HG03175 (cell line): ENCODE results near the gene WDR93.
"Not testable (repeated sequence)": the region's sequence is repeated elsewhere in the genome, so short reads cannot be mapped to it uniquely, and the experiment has no call there.

Experiments
- ATAC-seq: cut with Tn5 transposase; IDR thresholded peaks from one replicate; pipeline ENCODE4 v1.9.1; 2021; ENCODE audit warnings: mild to moderate bottlenecking, moderate library complexity; ENCODE audit not compliant: unreplicated experiment

Gene WDR93

DNA sequence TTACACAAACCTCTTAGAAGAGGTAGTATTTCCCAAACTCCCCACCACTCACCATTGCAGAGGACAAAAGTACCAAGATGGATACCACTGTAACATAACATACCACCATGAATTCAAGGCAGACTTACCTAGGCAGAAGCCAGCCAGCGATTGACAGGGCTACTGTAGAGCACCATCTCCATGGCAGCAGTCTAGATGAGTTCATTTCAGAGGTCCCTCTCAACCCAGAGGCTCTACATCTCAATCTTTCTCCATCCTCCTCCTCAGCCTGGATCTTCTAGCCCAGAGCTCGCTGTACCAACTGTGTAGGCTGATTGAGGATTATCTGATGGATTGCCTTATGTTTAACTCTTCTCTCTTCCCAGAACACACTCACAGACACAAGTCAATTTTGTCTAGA, 9.5 kb upstream of the WDR93 start:
- ATAC-seq, result no peak

DNA sequence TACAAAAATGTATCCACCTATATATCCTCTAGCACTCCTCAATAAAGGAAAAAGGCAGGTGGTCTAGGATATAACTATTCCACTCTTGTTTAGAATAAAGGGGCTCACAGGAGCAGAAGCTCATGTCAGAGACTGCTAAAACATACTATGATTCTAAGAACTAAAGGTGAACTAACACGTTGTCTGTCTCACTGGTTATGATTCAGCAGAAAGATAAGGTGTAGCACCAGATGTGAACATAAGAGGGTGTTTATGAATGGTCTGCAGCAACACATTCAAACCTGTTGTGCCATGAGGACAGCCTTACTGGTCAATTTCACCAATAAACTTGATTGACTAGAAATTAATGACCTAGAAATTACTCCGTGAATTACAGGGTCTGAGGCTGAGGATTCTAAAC, 4.6 kb upstream of the WDR93 start:
- ATAC-seq, result no peak

DNA sequence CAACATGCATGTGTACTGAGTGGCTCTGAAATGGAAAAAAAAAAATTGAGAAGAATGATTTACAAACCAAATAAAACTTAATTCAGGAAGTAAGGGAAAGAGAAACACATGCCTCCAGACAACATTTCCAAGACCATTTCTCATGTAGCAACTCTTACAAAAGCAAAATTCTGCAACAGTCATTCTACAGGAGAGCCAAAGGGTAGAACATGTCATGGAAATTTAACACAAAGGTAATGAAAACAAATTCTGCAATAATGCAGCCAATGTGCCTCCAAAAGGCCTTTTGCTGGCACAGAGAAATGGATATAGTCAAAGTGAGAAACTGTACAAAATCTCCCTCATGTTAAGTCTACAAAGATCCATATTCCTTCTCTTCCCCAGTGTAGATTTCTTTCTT, 4.1 kb upstream of the WDR93 start:
- ATAC-seq, result no peak

DNA sequence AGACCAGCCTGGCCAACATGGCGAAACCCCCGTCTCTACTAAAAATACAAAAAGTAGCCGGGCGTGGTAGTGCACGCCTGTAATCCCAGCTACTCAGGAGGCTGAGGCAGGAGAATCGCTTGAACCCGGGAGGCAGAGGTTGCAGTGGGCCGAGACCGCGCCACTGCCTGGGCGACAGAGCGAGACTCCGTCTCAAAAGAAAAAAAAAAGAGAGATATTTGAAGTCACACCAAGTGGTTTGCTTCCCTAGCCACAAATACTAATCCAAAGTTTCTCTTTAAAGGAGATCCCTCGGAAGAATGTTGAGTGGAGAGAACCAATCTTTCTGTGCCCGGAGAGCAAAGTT, 708 bp upstream of the WDR93 start:
- not testable (repeated sequence) for ATAC-seq

DNA sequence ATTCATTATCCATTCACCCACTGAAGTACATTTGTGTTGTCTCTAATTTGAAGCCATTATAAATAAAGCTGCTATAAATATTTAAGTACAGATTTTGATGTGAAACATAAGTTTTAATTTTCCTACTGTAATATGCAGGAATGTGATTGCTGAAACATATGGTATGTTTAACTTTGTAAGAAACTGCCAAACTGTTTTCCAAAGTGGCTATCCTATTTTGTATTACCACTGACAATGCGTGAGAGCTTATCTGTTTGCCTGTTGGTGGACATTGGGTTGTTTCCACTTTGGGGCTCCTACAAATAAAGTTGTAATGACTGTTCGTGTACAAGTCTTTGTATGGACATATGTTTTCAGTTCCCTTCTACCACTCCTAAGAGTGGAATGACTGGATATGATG, 2.5 kb downstream of the WDR93 start:
- ATAC-seq, result no peak

DNA sequence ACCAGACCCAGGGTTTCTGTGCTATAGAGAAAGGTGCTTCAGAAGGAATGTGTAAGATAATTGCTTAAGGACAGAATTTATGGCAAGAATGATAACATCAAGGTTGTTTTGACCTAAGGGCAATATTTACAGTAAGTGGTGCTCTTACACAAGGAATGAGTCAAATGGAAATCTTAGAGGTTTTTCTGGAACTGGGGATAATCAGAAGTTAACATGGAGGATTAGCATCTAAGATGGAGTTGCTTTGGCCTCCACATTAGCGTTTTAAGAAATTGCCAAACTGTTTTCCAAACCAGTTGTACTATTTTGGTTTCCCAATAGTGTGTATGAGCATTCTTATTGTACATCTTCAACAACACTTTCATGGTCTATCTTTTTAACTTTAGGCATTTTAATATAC, 3.1 kb downstream of the WDR93 start:
- no peak for ATAC-seq

DNA sequence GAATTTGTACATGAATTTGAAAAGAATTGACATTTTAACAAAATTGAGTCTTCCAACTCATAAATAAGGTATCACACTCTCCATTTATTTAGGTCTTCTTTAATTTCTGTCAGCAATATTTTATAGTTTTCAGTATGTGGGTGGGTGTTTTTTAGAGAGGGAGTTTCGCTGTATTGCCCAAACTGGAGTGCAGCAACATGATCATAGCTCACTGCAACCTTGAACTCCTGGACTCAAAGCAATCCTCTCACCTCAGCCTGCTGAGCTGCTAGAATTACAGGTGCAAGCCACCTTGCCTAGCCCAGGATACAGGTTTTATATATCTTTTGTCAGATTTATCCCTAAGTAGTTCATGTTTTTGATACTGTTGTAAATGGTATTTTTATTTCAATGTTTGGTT, 4.6 kb downstream of the WDR93 start:
- ATAC-seq, result no peak

DNA sequence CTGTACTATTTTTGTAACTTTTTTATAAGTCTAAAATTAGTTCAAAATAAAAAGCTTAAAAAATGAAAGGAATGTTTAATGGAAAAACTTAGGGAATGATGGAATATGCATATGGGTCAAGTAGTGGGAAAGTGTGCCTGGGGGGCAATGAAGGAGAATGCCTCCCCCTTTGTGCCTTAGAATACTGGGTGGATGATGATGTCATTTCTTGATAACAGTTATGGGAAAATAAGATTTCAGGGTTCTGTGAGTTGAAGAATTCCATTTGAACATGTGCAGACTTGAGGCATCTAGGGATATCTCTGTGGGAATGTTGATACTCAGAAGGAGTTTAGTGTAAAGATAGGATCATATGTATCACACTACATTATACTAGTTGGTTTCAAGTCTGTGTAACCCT, 13.8 kb downstream of the WDR93 start:
- ATAC-seq, result no peak

DNA sequence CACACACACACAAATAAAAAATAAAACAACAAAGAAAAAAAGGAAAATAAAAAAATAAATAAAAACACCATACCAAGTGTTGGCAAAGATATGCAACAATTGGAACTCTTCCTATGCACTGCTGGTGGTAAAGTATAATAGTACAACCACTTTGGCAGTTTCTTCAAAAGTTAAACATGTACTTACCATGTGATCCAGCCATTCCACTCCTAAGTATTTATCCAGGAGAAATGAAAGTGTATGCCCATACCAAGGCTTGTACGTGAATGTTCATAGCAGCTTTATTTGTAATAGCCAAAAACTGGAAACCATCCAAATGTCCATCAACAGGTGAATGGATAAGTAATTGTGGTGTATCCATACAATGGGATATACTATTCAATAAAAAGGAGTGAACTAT, 17.0 kb downstream of the WDR93 start:
- no peak for ATAC-seq

DNA sequence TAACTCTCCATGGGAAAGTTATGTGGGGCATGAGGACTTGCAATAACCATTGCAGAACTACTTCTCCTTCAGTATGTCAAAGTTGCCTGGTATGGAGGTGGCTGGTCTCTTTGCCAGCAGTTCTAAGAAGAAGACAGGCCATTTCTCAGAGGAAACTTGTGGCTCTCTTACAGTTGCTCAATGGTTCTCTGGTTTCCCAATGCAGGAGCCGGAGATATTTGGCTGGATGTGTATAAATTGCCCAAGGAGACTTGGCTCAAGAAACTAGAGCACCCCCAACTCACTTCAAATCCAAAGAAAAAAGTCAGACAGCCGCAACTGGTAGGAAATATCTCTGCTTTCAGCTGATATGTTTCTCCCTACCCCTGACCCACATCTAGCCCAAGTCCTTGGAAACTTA, 24.2 kb downstream of the WDR93 start:
- no peak for ATAC-seq

DNA sequence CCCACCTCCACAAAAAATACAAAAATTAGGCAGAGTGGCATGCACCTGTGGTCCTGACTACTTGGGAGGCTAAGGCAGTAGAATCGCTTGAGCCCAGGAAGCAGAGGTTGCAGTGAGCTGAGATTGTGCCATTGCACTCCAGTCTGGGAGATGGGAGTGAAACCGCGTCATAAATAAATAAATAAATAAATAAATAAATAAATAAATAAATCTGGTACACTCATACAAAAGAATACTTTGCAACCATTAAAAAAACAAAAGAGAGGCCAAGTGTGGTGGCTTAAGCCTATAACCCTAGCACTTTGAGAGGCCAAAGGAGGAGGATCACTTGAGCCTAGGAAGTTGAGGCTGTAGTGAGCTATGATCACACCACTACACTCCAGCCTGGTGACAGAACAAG, 32.4 kb downstream of the WDR93 start:
- ATAC-seq, result no peak

DNA sequence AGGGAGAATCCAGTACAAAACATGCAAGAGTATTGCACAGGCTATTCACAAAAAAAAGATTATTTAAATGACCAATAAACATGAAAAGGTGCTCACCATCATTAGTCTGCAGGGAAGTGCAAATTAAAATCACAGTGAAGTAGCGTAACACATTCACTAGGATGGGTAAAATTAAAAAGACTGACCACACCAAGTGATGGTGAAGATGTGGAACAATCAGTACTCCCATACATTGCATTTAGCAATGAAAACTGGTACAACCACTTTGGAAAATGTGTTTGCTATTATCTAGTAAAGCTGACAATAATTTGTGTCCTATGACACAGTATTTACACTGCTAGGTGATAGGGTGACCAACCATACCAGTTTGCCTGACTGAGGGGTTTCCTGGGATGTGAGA, 34.0 kb downstream of the WDR93 start:
- no peak for ATAC-seq

DNA sequence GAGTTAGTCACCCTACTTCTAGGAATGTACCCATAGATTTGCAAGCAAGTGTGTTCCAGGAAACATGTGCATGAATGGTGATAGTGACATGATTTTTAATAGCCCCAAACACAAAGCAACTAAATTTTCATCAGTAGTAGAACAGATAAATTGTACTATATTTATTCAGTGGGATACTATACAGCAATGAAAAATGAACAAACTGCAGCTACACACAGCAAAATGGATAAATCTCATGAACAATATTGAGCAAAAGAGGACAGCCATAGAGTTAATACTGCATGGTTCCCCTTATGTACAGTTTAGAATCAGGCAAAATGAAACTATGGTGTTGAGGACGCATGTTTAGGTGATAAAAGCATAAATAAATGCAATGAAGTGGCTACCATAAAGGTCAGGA, 34.5 kb downstream of the WDR93 start:
- no peak for ATAC-seq

DNA sequence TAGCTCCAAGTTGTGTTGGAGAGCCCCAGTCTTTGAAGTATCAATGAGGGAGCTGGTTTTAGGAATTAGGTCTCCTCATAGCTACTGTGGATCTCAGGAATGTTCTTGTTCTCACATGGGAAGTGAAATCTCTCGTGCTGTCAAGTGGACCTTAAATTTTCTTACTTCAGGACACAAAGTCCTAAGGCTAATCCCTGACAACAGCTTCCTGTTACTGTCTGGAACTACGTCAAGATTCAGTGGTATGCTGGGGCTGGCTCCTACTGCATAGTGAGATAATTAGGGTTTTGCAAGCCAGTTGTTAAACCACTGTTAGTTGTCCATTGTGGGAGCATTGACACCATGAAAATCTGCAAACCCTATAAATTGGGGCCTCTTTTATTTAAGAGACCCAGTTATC, 37.6 kb downstream of the WDR93 start:
- no peak for ATAC-seq

DNA sequence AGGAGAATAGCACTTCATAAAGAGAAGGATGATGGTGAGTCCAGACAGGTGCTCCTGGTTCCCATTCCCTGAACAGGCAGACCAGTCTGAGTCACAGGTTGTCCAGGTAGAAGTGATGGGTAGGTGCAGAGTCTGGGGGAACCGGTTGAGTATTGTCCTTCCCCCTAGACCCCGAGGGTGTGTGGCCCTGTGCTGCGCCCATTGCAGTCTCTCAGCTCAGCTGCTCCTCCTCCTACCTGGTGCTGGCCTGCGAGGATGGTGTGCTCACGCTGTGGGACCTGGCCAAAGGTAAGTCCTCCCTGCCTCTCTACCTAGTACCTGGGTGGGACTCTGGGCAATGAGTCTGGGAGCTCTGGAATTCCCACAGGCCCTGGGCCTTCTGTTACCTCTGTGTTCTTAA, 40.7 kb downstream of the WDR93 start:
- ATAC-seq, result no peak

DNA sequence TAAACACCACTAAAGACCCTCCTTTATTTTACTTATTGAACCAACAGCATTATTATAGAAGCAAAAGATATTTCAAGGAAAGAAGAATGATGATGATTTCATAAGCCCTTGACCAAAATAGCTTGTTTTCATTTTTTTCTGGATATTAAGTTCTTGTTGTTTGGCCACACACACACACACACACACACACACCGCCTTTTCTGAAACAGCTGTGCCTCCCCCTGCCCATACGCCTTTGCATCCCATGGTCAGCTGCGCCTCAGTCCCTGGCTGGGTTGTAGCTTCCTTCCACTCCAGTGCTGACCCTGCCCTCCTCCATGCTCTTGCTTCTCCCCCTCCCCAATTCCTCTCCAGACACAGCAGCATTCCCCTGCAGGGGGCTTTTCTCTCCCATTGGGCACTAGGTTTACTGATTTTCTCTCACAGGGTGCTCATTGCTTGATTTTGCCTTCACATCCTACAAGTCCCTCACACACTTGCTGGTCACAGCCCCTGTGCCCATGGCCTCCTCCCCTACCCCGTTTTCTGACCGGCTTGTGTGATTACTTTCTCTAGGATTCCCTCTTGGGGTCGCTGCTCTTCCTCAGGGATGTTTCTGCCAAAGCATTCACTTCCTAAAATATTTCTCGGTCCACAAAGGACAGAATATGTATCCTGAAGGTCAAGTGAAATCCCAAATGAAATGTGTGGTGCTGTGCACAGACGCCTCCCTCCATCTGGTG, 42.0 kb downstream of the WDR93 start:
- no peak for ATAC-seq

DNA sequence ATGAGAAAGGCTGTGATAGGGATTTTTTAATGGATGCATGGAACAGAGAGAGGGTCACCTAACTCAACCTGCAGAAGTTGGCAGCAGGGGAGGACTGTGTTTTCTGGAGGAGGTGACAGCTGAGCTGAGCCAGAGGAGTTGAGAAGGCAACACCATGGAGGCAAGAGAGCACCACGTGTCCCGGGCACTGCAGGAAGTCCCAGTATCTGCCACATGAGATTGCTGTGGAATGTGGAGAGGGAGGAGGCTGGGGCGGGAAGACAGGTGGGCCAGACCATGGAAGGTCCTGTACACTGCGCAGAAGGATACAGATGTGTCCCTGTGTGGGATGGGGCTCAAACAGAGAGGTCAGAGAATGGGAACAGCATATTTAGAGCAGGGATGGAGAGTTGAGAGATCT, 45.2 kb downstream of the WDR93 start:
- ATAC-seq, result no peak

DNA sequence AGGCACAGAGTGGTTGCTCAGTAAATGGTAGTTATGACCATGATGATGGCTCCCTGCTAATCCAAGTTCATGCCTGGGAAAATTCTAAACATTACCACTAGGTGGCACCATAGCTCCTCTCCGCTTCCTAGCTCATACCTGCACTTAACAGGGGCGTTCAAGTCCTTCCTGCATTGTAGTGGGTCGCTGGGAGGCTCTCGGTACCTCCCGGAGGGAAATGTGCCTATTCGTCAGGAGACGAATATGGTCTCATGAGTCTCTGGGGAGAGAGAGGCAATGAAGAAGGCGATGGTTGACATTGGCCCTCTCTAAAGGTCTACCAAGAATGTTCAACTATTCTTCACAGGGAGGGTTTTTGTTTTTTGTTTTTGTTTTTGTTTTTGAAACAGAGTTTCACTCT, 49.5 kb downstream of the WDR93 start:
- ATAC-seq, result peak; percentile 72

DNA sequence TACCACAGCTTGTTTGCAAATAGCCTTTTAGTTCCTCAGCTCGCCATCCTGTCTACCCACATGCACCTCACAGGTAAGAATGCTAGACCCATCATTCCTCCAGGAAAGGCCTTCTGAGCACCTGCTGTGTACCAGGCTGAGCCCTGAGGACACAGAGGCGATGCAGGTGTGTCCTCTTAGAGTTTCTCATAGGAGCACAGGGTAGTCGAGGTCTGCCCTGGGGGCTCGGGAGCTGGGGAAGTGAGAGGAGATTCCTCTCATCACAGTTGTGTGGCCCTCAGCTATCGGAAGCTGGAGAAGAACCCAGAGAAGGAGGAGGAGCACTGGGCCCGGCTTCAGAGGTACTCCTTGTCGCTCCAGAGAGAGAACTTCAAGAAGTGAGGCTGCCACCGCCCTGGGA, 52.4 kb downstream of the WDR93 start:
- ATAC-seq, result no peak

DNA sequence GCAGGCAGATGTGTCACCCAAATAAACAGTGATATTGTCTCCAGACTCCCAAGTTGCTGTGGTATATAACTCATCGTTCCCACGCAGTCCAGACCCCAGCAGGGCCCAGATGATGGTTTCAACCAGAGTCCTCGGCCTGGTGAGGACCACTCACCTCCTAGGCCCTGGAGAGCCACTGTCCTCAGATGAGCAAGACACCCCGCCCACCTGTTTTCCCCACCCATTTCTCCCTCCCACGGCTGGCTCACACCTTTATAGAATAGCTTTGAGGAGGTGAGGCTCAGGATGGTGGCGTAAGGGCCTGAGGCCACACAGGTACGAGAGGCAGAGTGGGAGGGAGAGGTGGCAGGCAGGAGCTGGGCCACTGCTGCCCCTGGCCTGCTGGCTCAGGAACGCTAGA, 53.0 kb downstream of the WDR93 start:
- ATAC-seq, result no peak

DNA sequence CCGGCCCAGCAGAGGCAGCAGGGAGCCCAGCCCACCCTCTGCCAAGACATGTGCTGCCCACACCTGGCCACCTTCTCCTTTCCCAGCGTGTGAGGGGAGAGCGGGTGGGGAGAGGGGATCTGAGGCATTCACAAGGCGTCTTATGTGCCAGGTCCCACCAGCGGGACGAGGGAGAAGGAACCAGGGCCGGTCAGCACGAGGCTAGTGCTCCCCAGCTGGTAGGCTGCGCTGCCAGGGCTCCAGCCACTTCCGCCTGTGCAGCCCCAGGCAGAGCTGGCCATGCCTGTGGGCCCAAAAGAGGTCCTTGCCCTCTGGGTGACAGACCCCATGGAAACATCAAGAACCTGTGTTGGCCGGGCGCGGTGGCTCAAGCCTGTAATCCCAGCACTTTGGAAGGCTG, 54.5 kb downstream of the WDR93 start:
- no peak for ATAC-seq

DNA sequence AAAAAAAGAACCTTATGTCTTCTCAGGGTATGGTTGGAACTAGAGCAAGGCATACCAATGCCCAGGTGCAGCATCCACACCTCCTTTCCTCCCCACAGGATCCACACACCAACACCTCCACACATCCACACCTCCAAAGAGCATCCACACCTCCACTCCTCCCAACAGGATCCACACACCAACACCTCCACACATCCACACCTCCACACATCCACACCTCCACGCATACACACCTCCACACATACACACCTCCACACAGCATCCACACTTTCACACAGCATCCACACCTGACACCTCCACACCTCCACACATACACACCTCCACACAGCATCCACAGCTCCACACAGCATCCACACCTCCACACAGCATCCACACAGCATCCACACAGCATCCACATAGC, 55.2 kb downstream of the WDR93 start:
- no peak for ATAC-seq

DNA sequence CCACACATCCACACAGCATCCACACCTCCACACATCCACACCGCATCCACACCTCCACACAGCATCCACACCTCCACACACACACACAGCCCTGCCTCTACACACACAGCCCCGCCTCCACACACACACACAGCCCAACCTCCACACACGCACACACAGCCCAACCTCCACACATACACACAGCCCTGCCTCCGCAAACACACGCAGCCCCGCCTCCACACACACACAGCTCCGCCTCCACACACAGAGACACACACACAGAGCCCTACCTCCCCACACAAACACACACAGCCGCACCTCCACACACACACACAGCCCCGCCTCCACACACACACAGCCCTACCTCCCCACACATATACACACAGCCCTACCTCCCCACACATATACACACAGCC, 55.8 kb downstream of the WDR93 start:
- ATAC-seq, result no peak
